Osteocyte (in vitro differentiated cells): ENCODE measurements around the gene SERINC1. TPM values are rescaled to one million over a fixed set of nuclear protein-coding genes. Genes with fewer than 3 reads are reported as not detected.

ENCODE experiments used
- DNase-seq: peaks from one replicate; pipeline ENCODE4 v3.0.0; 2021; ENCODE audit warnings: mixed read lengths; ENCODE audit not compliant: unreplicated experiment; ENCODE audit errors: extremely low spot score
- H3K27ac Mint-ChIP-seq: one replicate; pipeline ENCODE4 v1.8.0; 2021; ENCODE audit warnings: mild to moderate bottlenecking, mixed read lengths; ENCODE audit not compliant: unreplicated experiment
- H3K27me3 Mint-ChIP-seq: one replicate; pipeline ENCODE4 v1.8.0; 2021; ENCODE audit warnings: mixed read lengths; ENCODE audit not compliant: unreplicated experiment
- H3K36me3 Mint-ChIP-seq: one replicate; pipeline ENCODE4 v1.8.0; 2021; ENCODE audit warnings: mixed read lengths; ENCODE audit not compliant: unreplicated experiment
- H3K4me1 Mint-ChIP-seq: one replicate; pipeline ENCODE4 v1.8.0; 2021; ENCODE audit warnings: mixed read lengths; ENCODE audit not compliant: unreplicated experiment
- H3K4me3 Mint-ChIP-seq: one replicate; pipeline ENCODE4 v1.8.0; 2021; ENCODE audit warnings: mild to moderate bottlenecking, moderate library complexity, mixed read lengths; ENCODE audit not compliant: unreplicated experiment
- H3K9me3 Mint-ChIP-seq: one replicate; pipeline ENCODE4 v1.8.0; 2021; ENCODE audit warnings: mixed read lengths; ENCODE audit not compliant: unreplicated experiment
- CTCF ChIP-seq: fragments of 200-600 bp; sonication (generic); IDR thresholded peaks from 2 replicates; pipeline ENCODE4 v1.5.0; 2021; ENCODE audit warnings: antibody characterized with exemption, mild to moderate bottlenecking, moderate library complexity
- total RNA-seq: library from RNA; stranded (reverse); gene quantifications from 2 replicates; pipeline ENCODE4 v1.2.1, GENCODE V29; 2021

Gene SERINC1
- total RNA-seq, 1 donor from 2014 or later, result 209 TPM

- Mint-ChIP-seq H3K9me3 (no peaks in the 10 kb centered on the region), H3K4me3 (peak within 1 kb of the TSS; percentile 93), H3K36me3 (no peaks in the 10 kb centered on the region), H3K27ac (peak within 1 kb of the TSS; percentile 91), H3K4me1 (peaks cover 32% of the 10 kb centered on the region), H3K27me3 (no peaks in the 10 kb centered on the region)
- DNase-seq, result peak; percentile 99
- peak; percentile 59 for TF ChIP-seq CTCF
Observed at GRCh38 chr6:122399348-122400120, 72.1 kb downstream of the SERINC1 start, which contains the start of gene HSF2. TSS of gene HSF2 (plus strand) at chr6:122399652. CDS start at chr6:122399738, 86 bp downstream.

GRCh38 chr6:122399055-122399347 is 72.6 kb downstream of the SERINC1 start:
- TF ChIP-seq CTCF, result no peak
- no peak for DNase-seq
- H3K9me3 Mint-ChIP-seq, result no peaks in the 10 kb centered on the region
- peak overlapping the region; percentile 65 for H3K4me3 Mint-ChIP-seq
- peak overlapping the region; percentile 89 for H3K27ac Mint-ChIP-seq
- no peaks in the 10 kb centered on the region for H3K27me3 Mint-ChIP-seq
- H3K36me3 Mint-ChIP-seq, result no peaks in the 10 kb centered on the region
- peaks cover 31% of the 10 kb centered on the region for H3K4me1 Mint-ChIP-seq

- peaks cover 4% of the 10 kb centered on the region for H3K27me3 Mint-ChIP-seq
- no peak for DNase-seq
- peaks cover 7% of the 10 kb centered on the region for H3K4me1 Mint-ChIP-seq
- no peak for TF ChIP-seq CTCF
- no peaks in the 10 kb centered on the region for H3K9me3 Mint-ChIP-seq
- no peak overlapping the region for H3K4me3 Mint-ChIP-seq
- no peaks in the 10 kb centered on the region for H3K36me3 Mint-ChIP-seq
- H3K27ac Mint-ChIP-seq, result no peak overlapping the region
Observed at GRCh38 chr6:122394016-122394415, 77.6 kb downstream of the SERINC1 start.

- H3K4me1 Mint-ChIP-seq, result peaks cover under 1% of the 10 kb centered on the region
- no peak overlapping the region for H3K4me3 Mint-ChIP-seq
- no peak for DNase-seq
- no peak for TF ChIP-seq CTCF
- no peak overlapping the region for H3K27ac Mint-ChIP-seq
- H3K9me3 Mint-ChIP-seq, result no peaks in the 10 kb centered on the region
- H3K36me3 Mint-ChIP-seq, result no peaks in the 10 kb centered on the region
- H3K27me3 Mint-ChIP-seq, result peaks cover 4% of the 10 kb centered on the region
Observed at GRCh38 chr6:122393351-122393896, 78.2 kb downstream of the SERINC1 start.

Other genes starting within 250 kb of the SERINC1 start
- 15.5 and 15.8 TPM in 2 replicates for gene HSF2, start 72.2 kb downstream of the SERINC1 start, total RNA-seq
- 28.7 and 35.0 TPM in 2 replicates for gene PKIB, start 138.6 kb upstream of the SERINC1 start, total RNA-seq